CD4-positive, alpha-beta memory T cell (primary cell): ENCODE measurements around the gene URM1. TPM values are rescaled to one million over a fixed set of nuclear protein-coding genes. Genes with fewer than 3 reads are reported as not detected.
"Not testable (repeated sequence)": the region's sequence is repeated elsewhere in the genome, so short reads cannot be mapped to it uniquely, and the experiment has no call there.

ENCODE experiments used
- CTCF ChIA-PET: fragments of 350-600 bp; sonication (Branson Sonifier 250); formaldehyde crosslinking; loops from one replicate; lab custom pipeline; 2021; ENCODE audit warnings: inconsistent platforms; ENCODE audit not compliant: partially characterized antibody; lab: Charles Lee
- POLR2A ChIA-PET: fragments of 350-600 bp; sonication (Branson Sonifier 250); formaldehyde crosslinking; loops from one replicate; lab custom pipeline; 2021; ENCODE audit not compliant: partially characterized antibody; lab: Charles Lee
- DNase-seq, 5 donors: peaks; one replicate each; pipeline versions ENCODE4 v3.0.0 to v3.0.0-alpha.2; 2020 to 2022; ENCODE audit warnings: mixed read lengths in 1 of 5
- H3K27ac ChIP-seq: one replicate; pipeline ENCODE4 v1.7.0; 2013; ENCODE audit warnings: low read depth, low read length
- H3K27me3 ChIP-seq: 2 replicates; pipeline ENCODE4 v1.7.0; 2013; ENCODE audit warnings: mild to moderate bottlenecking, low read length, moderate library complexity; ENCODE audit not compliant: insufficient read depth
- H3K36me3 ChIP-seq: 2 replicates; pipeline ENCODE4 v1.7.0; 2013; ENCODE audit warnings: mild to moderate bottlenecking, low read length, moderate library complexity; ENCODE audit not compliant: insufficient read depth
- H3K4me1 ChIP-seq: 2 replicates; pipeline ENCODE4 v1.7.0; 2013; ENCODE audit warnings: mild to moderate bottlenecking, low read length, moderate library complexity; ENCODE audit not compliant: insufficient read depth
- H3K4me3 ChIP-seq, 2 donors: one replicate each; pipeline ENCODE4 v1.7.0; 2013; ENCODE audit warnings: low read length in 2 of 2, mild to moderate bottlenecking in 1 of 2
- H3K9me3 ChIP-seq, 2 donors: one replicate each; pipeline ENCODE4 v1.7.0; 2013; ENCODE audit warnings: low read length in 2 of 2, control low read depth in 1 of 2; ENCODE audit not compliant: control insufficient read depth in 1 of 2
- H3K27ac Mint-ChIP-seq, 7 donors: one replicate each; pipeline ENCODE4 v1.8.0; 2020 to 2021; ENCODE audit warnings: mixed read lengths in 7 of 7, mild to moderate bottlenecking in 6 of 7, inconsistent platforms in 3 of 7, moderate library complexity in 3 of 7
- H3K27me3 Mint-ChIP-seq, 2 donors: one replicate each; pipeline ENCODE4 v1.8.0; 2020 to 2021; ENCODE audit warnings: mixed read lengths in 2 of 2
- H3K36me3 Mint-ChIP-seq, 2 donors: one replicate each; pipeline ENCODE4 v1.8.0; 2020 to 2021; ENCODE audit warnings: mixed read lengths in 2 of 2, inconsistent platforms in 1 of 2, mild to moderate bottlenecking in 1 of 2
- H3K4me1 Mint-ChIP-seq, 4 donors: one replicate each; pipeline ENCODE4 v1.8.0; 2020 to 2021; ENCODE audit warnings: mixed read lengths in 4 of 4, mild to moderate bottlenecking in 1 of 4
- H3K4me3 Mint-ChIP-seq, 8 donors: one replicate each; pipeline ENCODE4 v1.8.0; 2020 to 2021; ENCODE audit warnings: mixed read lengths in 8 of 8, mild to moderate bottlenecking in 7 of 8, moderate library complexity in 6 of 8, inconsistent platforms in 3 of 8
- H3K9me3 Mint-ChIP-seq, 8 donors: one replicate each; pipeline ENCODE4 v1.8.0; 2020 to 2021; ENCODE audit warnings: mixed read lengths in 8 of 8, mild to moderate bottlenecking in 5 of 8, inconsistent platforms in 3 of 8, moderate library complexity in 1 of 8
- intact Hi-C: fragments of 100-400 bp; cut with micrococcal nuclease; formaldehyde crosslinking; loops from one replicate; pipeline ENCODE4 v1.15.1; 2023
- polyA plus RNA-seq, 2 donors: library from polyadenylated mRNA; unstranded; fragments of 300-500 nt; fragmentation: Illumina TruSeq; gene quantifications; one replicate each; pipeline ENCODE4 v1.2.3, GENCODE V29; 2021
- total RNA-seq, 2 experiments: library from RNA; stranded (reverse); gene quantifications; one replicate each; pipeline ENCODE4 v1.2.3, GENCODE V29; 2021

The URM1 gene
- total and polyA plus RNA-seq, 4 experiments from 2014 or later: 44.1 to 50.8 (median 48.0) TPM

DNA sequence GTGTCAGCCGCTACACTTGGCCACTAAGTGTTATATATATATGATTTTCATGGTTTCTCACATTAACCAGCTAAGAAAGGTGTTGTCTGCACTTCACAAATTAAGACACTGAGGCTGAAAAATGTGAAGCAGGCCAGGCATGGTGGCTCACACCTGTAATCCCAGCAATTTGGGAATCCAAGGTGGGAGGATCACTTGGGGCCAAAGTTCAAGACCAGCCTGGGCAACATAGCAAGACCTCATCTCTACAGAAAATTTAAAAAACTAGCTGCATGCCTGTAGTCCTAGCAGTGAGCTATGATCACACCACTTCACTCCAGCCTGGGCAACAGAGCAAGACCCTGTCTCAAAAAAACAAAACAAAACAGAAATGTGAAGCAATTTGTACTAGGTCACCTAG, 46.8 kb upstream of the URM1 start:
- DNase-seq: no peak
- H3K9me3 ChIP-seq: no peaks in the 10 kb centered on the region
- H3K27me3 ChIP-seq: no peaks in the 10 kb centered on the region
- peaks cover 12 to 39% (median 25%) of the 10 kb centered on the region in 4 donors for H3K4me1 Mint-ChIP-seq
- no peaks in the 10 kb centered on the region for H3K9me3 Mint-ChIP-seq
- peaks cover 22% of the 10 kb centered on the region for H3K36me3 ChIP-seq
- ChIA-PET CTCF (interaction anchor here (1.3 kb wide), 1 partner anchor 17 kb away, joined by 10 read pairs; no protein-coding TSS in a partner anchor), POLR2A (interaction anchor here (1.8 kb wide), 1 partner anchor 38 kb away, joined by 5 read pairs; no protein-coding TSS in a partner anchor)
- H3K4me3 Mint-ChIP-seq: peak overlapping the region in 6 of 8 donors; percentile 28 to 89 (median 42)
- peak overlapping the region in 3 of 7 donors; percentile 23 to 99 (median 47) for H3K27ac Mint-ChIP-seq
- H3K4me1 ChIP-seq: peaks cover 32% of the 10 kb centered on the region
- no peak overlapping the region for H3K27ac ChIP-seq
- intact Hi-C loops: no loop called here
- H3K27me3 Mint-ChIP-seq: peaks cover 0 to 2% of the 10 kb centered on the region in 2 donors
- H3K36me3 Mint-ChIP-seq: peaks cover 14 to 39% of the 10 kb centered on the region in 2 donors
- no peak overlapping the region for H3K4me3 ChIP-seq

GRCh38 chr9:128325629-128326028, 45.5 kb upstream of the URM1 start:
- H3K4me1 ChIP-seq: peaks cover 32% of the 10 kb centered on the region
- H3K27ac ChIP-seq: no peak overlapping the region
- no peaks in the 10 kb centered on the region for H3K9me3 ChIP-seq
- Mint-ChIP-seq H3K4me1 (peaks cover 12 to 39% (median 25%) of the 10 kb centered on the region in 4 donors), H3K27me3 (peaks cover 0 to 2% of the 10 kb centered on the region in 2 donors), H3K9me3 (no peaks in the 10 kb centered on the region), H3K27ac (no peak overlapping the region), H3K36me3 (peaks cover 14 to 38% of the 10 kb centered on the region in 2 donors), H3K4me3 (no peak overlapping the region)
- no peaks in the 10 kb centered on the region for H3K27me3 ChIP-seq
- intact Hi-C loops: no loop called here
- no peak for DNase-seq
- no peak overlapping the region for H3K4me3 ChIP-seq
- CTCF ChIA-PET: interaction anchor here (1.3 kb wide), 1 partner anchor 16 kb away, joined by 10 read pairs; no protein-coding TSS in a partner anchor
- peaks cover 22% of the 10 kb centered on the region for H3K36me3 ChIP-seq
- POLR2A ChIA-PET: no interaction called here

DNA sequence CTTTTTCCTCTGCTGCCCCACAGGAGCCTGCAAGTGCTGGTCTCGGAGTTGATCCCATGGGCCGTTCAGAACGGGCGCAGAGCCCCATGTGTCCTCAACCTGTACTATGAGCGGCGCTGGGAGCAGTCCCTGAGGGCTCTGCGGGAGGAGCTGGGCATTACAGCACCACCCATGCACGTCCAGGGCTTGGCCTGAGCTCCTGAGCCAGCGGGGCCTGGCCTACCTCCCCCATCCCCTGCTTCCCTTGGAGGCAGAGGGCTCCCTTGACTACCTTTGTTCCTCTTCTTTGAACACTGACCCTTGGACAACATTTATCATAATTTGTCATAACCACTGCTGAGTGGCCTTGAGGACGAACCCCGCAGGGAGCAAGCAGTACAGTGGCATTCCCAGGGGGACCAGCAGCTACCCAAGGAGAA, 37.7 kb upstream of the URM1 start:
- no peak overlapping the region for H3K4me3 ChIP-seq
- DNase-seq: no peak
- intact Hi-C loops: no loop called here
- H3K27me3 Mint-ChIP-seq: no peaks in the 10 kb centered on the region
- peaks cover 7% of the 10 kb centered on the region for H3K36me3 ChIP-seq
- no peak overlapping the region for H3K27ac ChIP-seq
- H3K36me3 Mint-ChIP-seq: peaks cover 7 to 11% of the 10 kb centered on the region in 2 donors
- H3K4me1 Mint-ChIP-seq: no peaks in the 10 kb centered on the region
- H3K4me1 ChIP-seq: no peaks in the 10 kb centered on the region
- no peaks in the 10 kb centered on the region for H3K9me3 ChIP-seq
- no peaks in the 10 kb centered on the region for H3K27me3 ChIP-seq
- peaks cover 0 to 1% (median 0%) of the 10 kb centered on the region in 8 donors for H3K9me3 Mint-ChIP-seq
- ChIA-PET CTCF (interaction anchor here (1.6 kb wide), 1 partner anchor 9 kb away, joined by 5 read pairs; no protein-coding TSS in a partner anchor), POLR2A (interaction anchor here (0.8 kb wide), 1 partner anchor 337 kb away, joined by 3 read pairs; no protein-coding TSS in a partner anchor)
- H3K27ac Mint-ChIP-seq: no peak overlapping the region
- no peak overlapping the region for H3K4me3 Mint-ChIP-seq

- H3K9me3 ChIP-seq: no peaks in the 10 kb centered on the region
- DNase-seq: no peak
- H3K27me3 ChIP-seq: no peaks in the 10 kb centered on the region
- peaks cover 0 to 5% (median 2%) of the 10 kb centered on the region in 4 donors for H3K4me1 Mint-ChIP-seq
- H3K27ac ChIP-seq: no peak overlapping the region
- intact Hi-C loops: no loop called here
- no peak overlapping the region for H3K4me3 ChIP-seq
- peaks cover 7% of the 10 kb centered on the region for H3K36me3 ChIP-seq
- H3K27ac Mint-ChIP-seq: no peak overlapping the region
- peaks cover 7% of the 10 kb centered on the region in 2 donors for H3K36me3 Mint-ChIP-seq
- ChIA-PET CTCF (interaction anchor here (0.9 to 1.0 kb wide), 2 partner anchors 12 to 40 kb away, joined by 3 read pairs; no protein-coding TSS in a partner anchor), POLR2A (no interaction called here)
- H3K27me3 Mint-ChIP-seq: no peaks in the 10 kb centered on the region
- peaks cover 5% of the 10 kb centered on the region for H3K4me1 ChIP-seq
- H3K9me3 Mint-ChIP-seq: peaks cover 0 to 1% (median 0%) of the 10 kb centered on the region in 8 donors
- H3K4me3 Mint-ChIP-seq: no peak overlapping the region
Measured at GRCh38 chr9:128335161-128335560, 36.0 kb upstream of the URM1 start.

DNA sequence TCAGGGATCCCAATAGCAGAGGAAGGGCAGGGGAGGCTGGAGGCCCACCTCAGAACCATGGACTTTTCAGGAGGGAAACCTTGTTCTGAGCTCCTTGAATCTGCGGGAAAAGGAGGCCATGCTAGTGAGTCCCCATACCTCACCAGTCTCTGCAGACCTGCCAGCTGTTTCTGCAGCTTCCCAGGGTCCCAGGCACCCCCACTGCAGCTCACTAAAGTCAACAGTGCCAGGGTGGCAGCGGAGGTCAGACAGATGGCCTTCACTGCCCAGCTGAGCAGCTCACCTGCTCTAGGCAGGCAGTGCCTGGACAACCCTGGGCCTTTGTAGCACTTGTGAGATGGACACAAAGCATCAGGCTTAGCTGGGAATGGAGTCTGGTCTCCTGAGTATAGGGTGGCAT, 35.3 kb upstream of the URM1 start:
- H3K9me3 Mint-ChIP-seq: peaks cover 0 to 1% (median 0%) of the 10 kb centered on the region in 8 donors
- peaks cover 7% of the 10 kb centered on the region in 2 donors for H3K36me3 Mint-ChIP-seq
- H3K4me1 Mint-ChIP-seq: peaks cover 0 to 5% (median 2%) of the 10 kb centered on the region in 4 donors
- H3K9me3 ChIP-seq: no peaks in the 10 kb centered on the region
- DNase-seq: no peak
- no peaks in the 10 kb centered on the region for H3K27me3 Mint-ChIP-seq
- peaks cover 8% of the 10 kb centered on the region for H3K4me1 ChIP-seq
- ChIA-PET CTCF (interaction anchor here (0.9 to 1.0 kb wide), 2 partner anchors 41 to 81 kb away, joined by 3 to 4 read pairs; no protein-coding TSS in a partner anchor), POLR2A (no interaction called here)
- no peak overlapping the region for H3K27ac Mint-ChIP-seq
- H3K4me3 ChIP-seq: no peak overlapping the region
- no peak overlapping the region for H3K4me3 Mint-ChIP-seq
- peaks cover 7% of the 10 kb centered on the region for H3K36me3 ChIP-seq
- H3K27ac ChIP-seq: no peak overlapping the region
- intact Hi-C loops: no loop called here
- no peaks in the 10 kb centered on the region for H3K27me3 ChIP-seq

DNA sequence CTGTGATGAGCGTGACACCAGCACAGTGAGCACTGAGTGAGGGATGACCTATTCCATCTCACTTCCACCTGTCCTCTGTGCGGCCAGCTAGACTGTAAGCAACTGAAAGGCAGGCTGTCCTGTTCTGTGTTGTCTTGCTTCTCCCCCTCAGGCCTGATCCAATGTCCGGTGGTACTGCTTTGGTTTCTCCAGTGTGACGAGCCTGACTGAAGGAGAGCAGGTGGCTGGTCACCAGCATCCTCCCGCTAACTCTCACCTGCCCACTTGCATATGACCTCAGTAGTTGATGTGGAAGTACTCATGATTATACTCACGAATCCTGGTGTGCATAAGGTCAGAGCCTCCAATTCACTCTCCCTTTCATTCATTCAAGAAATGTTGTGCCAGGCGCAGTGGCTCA, 33.2 kb upstream of the URM1 start:
- no peaks in the 10 kb centered on the region for H3K9me3 ChIP-seq
- Mint-ChIP-seq H3K27ac (no peak overlapping the region), H3K36me3 (peaks cover 2 to 8% of the 10 kb centered on the region in 2 donors), H3K27me3 (no peaks in the 10 kb centered on the region), H3K4me3 (no peak overlapping the region), H3K4me1 (peaks cover 6 to 16% (median 7%) of the 10 kb centered on the region in 4 donors), H3K9me3 (no peaks in the 10 kb centered on the region)
- no peak overlapping the region for H3K4me3 ChIP-seq
- no peak overlapping the region for H3K27ac ChIP-seq
- H3K27me3 ChIP-seq: no peaks in the 10 kb centered on the region
- H3K36me3 ChIP-seq: peaks cover 4% of the 10 kb centered on the region
- ChIA-PET CTCF (interaction anchor here (0.8 kb wide), 1 partner anchor 148 kb away, joined by 3 read pairs; no protein-coding TSS in a partner anchor), POLR2A (interaction anchor here (0.6 kb wide), 1 partner anchor 42 kb away, joined by 4 read pairs; no protein-coding TSS in a partner anchor)
- intact Hi-C loops: no loop called here
- H3K4me1 ChIP-seq: peaks cover 15% of the 10 kb centered on the region
- DNase-seq: no peak

DNA sequence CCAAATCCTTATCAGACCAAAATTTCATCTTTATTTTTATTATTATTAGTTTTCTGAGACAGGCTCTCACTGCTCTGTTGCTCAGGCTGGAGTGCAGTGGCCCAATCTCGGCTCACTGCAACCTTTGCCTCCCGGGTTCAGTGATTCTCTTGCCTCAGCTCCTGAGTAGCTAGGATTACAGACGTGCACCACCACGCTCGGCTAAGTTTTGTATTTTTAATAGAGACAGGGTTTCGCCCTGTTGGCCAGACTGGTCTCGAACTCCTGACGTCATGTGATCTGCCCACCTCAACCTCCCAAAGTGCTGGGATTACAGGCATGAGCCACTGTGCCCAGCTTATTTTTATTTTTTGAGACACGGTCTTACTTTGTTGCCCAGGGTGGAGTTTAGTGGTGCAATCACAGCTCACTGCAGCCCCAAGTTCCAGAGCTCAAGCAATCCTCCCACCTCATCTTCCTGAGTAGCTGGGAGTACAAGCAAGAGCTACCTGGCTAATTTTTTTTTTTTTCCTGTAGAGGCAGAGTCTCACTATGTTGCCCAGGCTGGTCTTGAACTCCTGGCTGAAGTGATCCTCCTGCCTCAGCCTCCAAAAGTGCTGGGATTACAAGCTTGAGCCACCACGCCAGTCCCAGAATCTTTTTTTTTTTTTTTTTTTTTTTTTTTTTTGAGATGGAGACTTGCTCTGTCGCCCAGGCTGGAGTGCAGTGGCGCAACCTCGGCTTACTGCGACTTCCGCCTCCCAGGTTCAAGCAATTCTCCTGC, 32.1 kb upstream of the URM1 start:
- peak overlapping the region in 1 of 7 donors; percentile 55 for H3K27ac Mint-ChIP-seq
- DNase-seq, H3K9me3 Mint-ChIP-seq, H3K36me3 Mint-ChIP-seq, intact Hi-C loops, POLR2A ChIA-PET, H3K27ac ChIP-seq, H3K27me3 Mint-ChIP-seq, H3K9me3 ChIP-seq, H3K4me3 ChIP-seq, H3K36me3 ChIP-seq, H3K27me3 ChIP-seq: not testable (repeated sequence)
- H3K4me1 Mint-ChIP-seq: peaks cover 6 to 16% (median 7%) of the 10 kb centered on the region in 4 donors
- peaks cover 15% of the 10 kb centered on the region for H3K4me1 ChIP-seq
- CTCF ChIA-PET: interaction anchor here (0.7 to 1.6 kb wide), 2 partner anchors 23 to 40 kb away, joined by 3 read pairs; no protein-coding TSS in a partner anchor
- peak overlapping the region in 5 of 8 donors; percentile 45 to 89 (median 88) for H3K4me3 Mint-ChIP-seq
